ENCODE results near the gene HPS1.

Gene HPS1

DNA sequence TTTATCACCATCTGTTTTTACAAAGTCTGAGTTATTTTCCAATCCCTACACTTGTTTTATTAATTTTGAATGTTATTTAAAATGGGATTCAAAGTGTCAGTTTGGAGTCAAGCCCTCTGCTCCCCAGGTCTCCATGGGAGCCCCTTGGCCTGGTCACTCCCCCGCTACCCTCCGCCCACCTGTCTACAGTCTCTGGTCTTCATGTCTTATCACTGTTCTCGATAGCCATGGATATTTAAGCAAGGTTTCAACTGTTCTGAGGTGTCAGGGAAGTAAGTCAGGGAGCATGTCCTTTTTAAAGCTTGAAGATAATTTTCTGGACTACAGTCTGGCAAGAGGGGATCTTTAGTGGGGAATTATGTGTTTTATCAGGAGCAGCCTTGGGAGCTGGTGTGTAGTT, 19.1 kb upstream of the HPS1 start:
- no peaks in the 10 kb centered on the region for H3K9me3 ChIP-seq (ENCODE audit: insufficient read depth, low read length)
- H3K79me2 ChIP-seq (ENCODE audit: insufficient read depth, low read length) = no peaks in the 10 kb centered on the region
- H3F3A ChIP-seq (ENCODE audit: insufficient read depth) = no peaks in the 10 kb centered on the region
- H3K36me3 ChIP-seq (ENCODE audit: low read length) = no peaks in the 10 kb centered on the region
- H3K27me3 ChIP-seq (ENCODE audit: low read length) = no peaks in the 10 kb centered on the region
- H3K4me2 ChIP-seq (ENCODE audit: low read depth, low read length, poor library complexity, severe bottlenecking) = no peak overlapping the region
- no peak overlapping the region for H3K9ac ChIP-seq (ENCODE audit: low read length)
- H3K4me3 ChIP-seq (ENCODE audit: insufficient read depth, low read length, poor library complexity, severe bottlenecking) = no peak overlapping the region
- H2AFZ ChIP-seq (ENCODE audit: low read depth, low read length, severe bottlenecking) = no peak overlapping the region
- TF ChIP-seq EZH2phosphoT487 (conservative IDR thresholded peaks at IDR 0.05; ENCODE audit: low read length) = no peak
- H3K27ac ChIP-seq (ENCODE audit: low read depth, low read length) = no peak overlapping the region
- H3K9me2 ChIP-seq (replicated peaks; ENCODE audit: insufficient read depth, low read length) = no peaks in the 10 kb centered on the region
- H4K20me1 ChIP-seq (ENCODE audit: low read depth, low read length) = no peaks in the 10 kb centered on the region

DNA sequence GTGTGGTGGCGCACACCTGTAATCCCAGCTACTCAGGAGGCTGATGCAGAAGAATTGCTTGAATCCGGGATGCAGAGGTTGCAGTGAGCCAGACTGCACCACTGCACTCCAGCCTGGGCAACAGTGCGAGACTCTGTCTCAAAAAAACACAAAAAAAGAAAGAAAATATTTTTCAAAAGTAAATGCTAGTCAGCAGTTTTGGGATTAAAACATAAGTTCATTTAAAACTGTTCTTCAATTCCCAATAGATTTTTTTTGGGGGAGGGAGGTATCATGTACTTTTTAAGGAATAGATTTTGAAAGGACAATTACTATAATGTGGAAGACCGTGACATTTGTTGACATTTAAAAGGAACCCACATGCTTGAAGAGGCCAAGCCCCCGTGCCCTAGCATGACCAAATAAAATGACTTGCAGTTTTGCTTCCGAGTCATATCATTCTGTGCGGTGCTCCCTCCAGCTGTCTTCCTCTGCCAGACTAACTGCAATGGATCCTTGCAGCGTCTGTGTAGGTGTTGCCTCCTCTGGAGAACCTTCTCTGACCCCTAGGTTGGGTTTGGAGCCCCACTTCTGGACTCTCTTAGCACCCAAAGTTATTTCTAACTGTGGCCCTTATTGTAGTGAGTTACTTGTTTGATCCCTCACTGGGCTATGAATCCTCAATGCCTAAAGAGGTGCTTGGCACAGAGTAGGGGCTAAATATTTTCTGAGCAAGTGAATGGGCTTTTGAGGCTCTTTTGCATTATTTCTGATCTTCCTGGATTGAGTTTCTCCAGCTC, 17.4 kb upstream of the HPS1 start:
- Histone ChIP-seq H3K4me2 (ENCODE audit: low read depth, low read length, poor library complexity, severe bottlenecking) (no peak overlapping the region), H3K9me3 (ENCODE audit: insufficient read depth, low read length) (no peaks in the 10 kb centered on the region), H3K27ac (ENCODE audit: low read depth, low read length) (no peak overlapping the region), H3F3A (ENCODE audit: insufficient read depth) (no peaks in the 10 kb centered on the region), H2AFZ (ENCODE audit: low read depth, low read length, severe bottlenecking) (no peak overlapping the region), H3K36me3 (ENCODE audit: low read length) (no peaks in the 10 kb centered on the region), H3K9ac (ENCODE audit: low read length) (no peak overlapping the region), H4K20me1 (ENCODE audit: low read depth, low read length) (no peaks in the 10 kb centered on the region), H3K27me3 (ENCODE audit: low read length) (no peaks in the 10 kb centered on the region), H3K9me2 (replicated peaks; ENCODE audit: insufficient read depth, low read length) (no peaks in the 10 kb centered on the region), H3K79me2 (ENCODE audit: insufficient read depth, low read length) (no peaks in the 10 kb centered on the region), H3K4me3 (ENCODE audit: insufficient read depth, low read length, poor library complexity, severe bottlenecking) (no peak overlapping the region)
- TF ChIP-seq, protein P1, sequence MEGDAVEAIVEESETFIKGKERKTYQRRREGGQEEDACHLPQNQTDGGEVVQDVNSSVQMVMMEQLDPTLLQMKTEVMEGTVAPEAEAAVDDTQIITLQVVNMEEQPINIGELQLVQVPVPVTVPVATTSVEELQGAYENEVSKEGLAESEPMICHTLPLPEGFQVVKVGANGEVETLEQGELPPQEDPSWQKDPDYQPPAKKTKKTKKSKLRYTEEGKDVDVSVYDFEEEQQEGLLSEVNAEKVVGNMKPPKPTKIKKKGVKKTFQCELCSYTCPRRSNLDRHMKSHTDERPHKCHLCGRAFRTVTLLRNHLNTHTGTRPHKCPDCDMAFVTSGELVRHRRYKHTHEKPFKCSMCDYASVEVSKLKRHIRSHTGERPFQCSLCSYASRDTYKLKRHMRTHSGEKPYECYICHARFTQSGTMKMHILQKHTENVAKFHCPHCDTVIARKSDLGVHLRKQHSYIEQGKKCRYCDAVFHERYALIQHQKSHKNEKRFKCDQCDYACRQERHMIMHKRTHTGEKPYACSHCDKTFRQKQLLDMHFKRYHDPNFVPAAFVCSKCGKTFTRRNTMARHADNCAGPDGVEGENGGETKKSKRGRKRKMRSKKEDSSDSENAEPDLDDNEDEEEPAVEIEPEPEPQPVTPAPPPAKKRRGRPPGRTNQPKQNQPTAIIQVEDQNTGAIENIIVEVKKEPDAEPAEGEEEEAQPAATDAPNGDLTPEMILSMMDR (IDR thresholded peaks at IDR 0.05; ENCODE audit: insufficient read depth, low read length, poor library complexity, severe bottlenecking) = no peak
- TF ChIP-seq EZH2phosphoT487 (conservative IDR thresholded peaks at IDR 0.05; ENCODE audit: low read length) = no peak

DNA sequence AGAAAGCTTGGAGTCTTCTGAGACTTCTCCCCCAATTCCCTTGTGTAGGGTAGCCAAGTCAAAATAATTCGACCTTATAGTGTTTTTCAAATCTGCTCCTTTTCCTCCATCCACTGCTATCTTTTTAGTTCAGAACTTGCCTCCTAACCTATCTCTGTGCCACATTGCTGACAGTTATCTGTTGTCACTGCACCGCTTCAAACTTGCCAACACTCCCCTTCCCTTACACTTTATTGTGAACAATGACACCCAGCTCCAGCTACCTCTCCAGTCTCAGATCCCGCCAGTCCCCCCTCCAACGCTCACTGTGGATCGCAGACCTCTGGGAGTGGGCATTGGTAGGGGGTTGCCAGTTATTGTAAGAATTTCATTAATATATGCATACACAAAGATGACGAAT, 16.3 kb upstream of the HPS1 start:
- no peaks in the 10 kb centered on the region for H3K27me3 ChIP-seq (ENCODE audit: low read length)

DNA sequence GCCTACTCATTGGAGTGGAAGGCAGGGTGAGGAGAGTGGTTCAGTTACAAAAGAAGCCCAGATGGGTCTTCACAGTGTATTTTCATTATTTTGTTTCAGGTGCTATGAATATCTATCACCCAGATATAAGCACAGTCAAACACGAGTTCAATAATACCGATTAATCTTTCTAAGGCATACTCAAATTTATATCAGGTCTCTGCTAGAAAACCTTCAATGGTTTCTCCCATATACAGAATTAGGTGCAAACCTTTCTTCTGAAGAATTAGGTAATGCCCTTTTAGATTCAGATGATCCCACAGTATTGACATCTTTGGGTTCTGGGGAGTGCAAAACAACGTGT, 14.7 kb upstream of the HPS1 start:
- no peak for TF ChIP-seq EZH2phosphoT487 (conservative IDR thresholded peaks at IDR 0.05; ENCODE audit: low read length)
- TF ChIP-seq, protein P1 (IDR thresholded peaks at IDR 0.05; ENCODE audit: insufficient read depth, low read length, poor library complexity, severe bottlenecking) = no peak
- Histone ChIP-seq H3K27me3 (ENCODE audit: low read length) (no peaks in the 10 kb centered on the region), H4K20me1 (ENCODE audit: low read depth, low read length) (no peaks in the 10 kb centered on the region), H3K4me2 (ENCODE audit: low read depth, low read length, poor library complexity, severe bottlenecking) (no peak overlapping the region), H3K36me3 (ENCODE audit: low read length) (no peaks in the 10 kb centered on the region), H3F3A (ENCODE audit: insufficient read depth) (no peaks in the 10 kb centered on the region), H3K9ac (ENCODE audit: low read length) (no peak overlapping the region), H3K27ac (ENCODE audit: low read depth, low read length) (no peak overlapping the region), H3K79me2 (ENCODE audit: insufficient read depth, low read length) (no peaks in the 10 kb centered on the region), H3K9me3 (ENCODE audit: insufficient read depth, low read length) (no peaks in the 10 kb centered on the region), H3K9me2 (replicated peaks; ENCODE audit: insufficient read depth, low read length) (no peaks in the 10 kb centered on the region), H3K4me3 (ENCODE audit: insufficient read depth, low read length, poor library complexity, severe bottlenecking) (no peak overlapping the region), H2AFZ (ENCODE audit: low read depth, low read length, severe bottlenecking) (no peak overlapping the region)

More for the DNA sequence above, 16.3 kb upstream of the HPS1 start:
- no peaks in the 10 kb centered on the region for H3K36me3 ChIP-seq (ENCODE audit: low read length)
- no peak overlapping the region for H3K27ac ChIP-seq (ENCODE audit: low read depth, low read length)
- no peaks in the 10 kb centered on the region for H3K79me2 ChIP-seq (ENCODE audit: insufficient read depth, low read length)
- H3K9ac ChIP-seq (ENCODE audit: low read length) = no peak overlapping the region
- no peaks in the 10 kb centered on the region for H3F3A ChIP-seq (ENCODE audit: insufficient read depth)
- no peak overlapping the region for H3K4me3 ChIP-seq (ENCODE audit: insufficient read depth, low read length, poor library complexity, severe bottlenecking)
- TF ChIP-seq, protein P1 (IDR thresholded peaks at IDR 0.05; ENCODE audit: insufficient read depth, low read length, poor library complexity, severe bottlenecking) = no peak
- no peak for TF ChIP-seq EZH2phosphoT487 (conservative IDR thresholded peaks at IDR 0.05; ENCODE audit: low read length)
- no peak overlapping the region for H2AFZ ChIP-seq (ENCODE audit: low read depth, low read length, severe bottlenecking)
- no peak overlapping the region for H3K4me2 ChIP-seq (ENCODE audit: low read depth, low read length, poor library complexity, severe bottlenecking)
- H3K9me3 ChIP-seq (ENCODE audit: insufficient read depth, low read length) = no peaks in the 10 kb centered on the region
- no peaks in the 10 kb centered on the region for H3K9me2 ChIP-seq (replicated peaks; ENCODE audit: insufficient read depth, low read length)
- H4K20me1 ChIP-seq (ENCODE audit: low read depth, low read length) = no peaks in the 10 kb centered on the region

Measured in SU-DHL-6 (cell line).